Measurements from ENCODE around the gene SELENOO.

SELENOO gene

GRCh38 chr22:50173311-50173982 lies 27.4 kb upstream of the SELENOO start:
- no peak for DNase-seq (ENCODE audit: low read depth)

DNA sequence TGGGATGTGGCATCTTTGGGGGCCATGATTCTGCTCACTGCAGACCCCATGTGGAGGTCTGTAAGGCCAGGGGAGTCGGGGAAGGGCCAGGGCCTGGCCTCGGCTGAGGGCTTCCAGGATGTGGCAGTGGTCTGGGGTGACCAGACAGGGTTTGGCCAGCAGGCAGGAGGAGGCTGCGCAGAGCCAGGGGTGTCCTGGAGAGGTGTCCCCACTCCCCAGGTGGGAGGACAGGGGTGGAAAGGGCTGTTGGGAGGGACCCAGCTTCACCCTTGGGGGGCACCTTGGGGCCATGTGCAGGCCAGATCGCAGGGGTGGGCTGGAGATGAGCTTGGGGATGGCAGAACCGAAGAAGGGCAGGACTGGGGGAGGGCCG lies 26.8 kb upstream of the SELENOO start:
- no peak for DNase-seq (ENCODE audit: low read depth)

DNA sequence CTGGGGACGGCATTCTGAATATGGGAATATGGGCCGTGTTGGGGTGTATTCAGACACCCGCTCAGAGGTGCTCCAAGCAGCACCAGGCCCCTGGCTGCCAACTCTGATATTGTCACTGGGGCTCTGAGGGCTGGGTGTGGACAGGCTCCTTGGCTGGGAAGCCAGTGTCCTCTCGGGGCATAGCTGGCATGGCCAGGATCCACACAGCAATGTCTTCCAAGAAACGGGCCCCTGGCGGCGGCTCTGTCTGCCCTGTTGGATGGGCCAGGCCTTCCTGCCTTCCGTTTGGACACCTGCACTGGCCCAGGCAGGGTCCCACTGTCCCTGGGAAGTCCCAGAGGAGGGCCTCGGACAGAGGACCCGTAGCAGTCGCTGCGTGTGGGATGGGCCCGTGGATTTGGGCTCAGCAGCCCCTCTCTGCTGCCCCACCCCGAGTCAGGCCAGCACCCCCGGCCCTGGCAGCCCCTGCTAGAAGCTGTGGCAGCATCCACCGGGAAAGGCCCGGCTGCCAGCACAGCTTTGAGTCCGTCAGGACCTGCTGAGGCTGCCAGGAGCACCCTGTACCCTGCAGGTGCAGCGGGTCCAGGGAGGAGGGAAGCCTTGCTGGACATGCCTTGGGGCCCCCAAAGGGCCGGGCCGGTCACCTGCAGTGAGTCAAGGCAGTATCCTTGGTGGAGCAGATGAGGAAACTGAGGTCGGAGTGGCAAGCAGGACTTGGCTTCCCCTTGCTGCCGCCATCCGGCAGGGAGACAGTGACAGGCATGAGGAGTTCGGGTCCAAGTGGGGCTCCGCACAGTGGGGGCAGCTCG lies 26.2 kb upstream of the SELENOO start:
- DNase-seq (ENCODE audit: low read depth): no peak

DNA sequence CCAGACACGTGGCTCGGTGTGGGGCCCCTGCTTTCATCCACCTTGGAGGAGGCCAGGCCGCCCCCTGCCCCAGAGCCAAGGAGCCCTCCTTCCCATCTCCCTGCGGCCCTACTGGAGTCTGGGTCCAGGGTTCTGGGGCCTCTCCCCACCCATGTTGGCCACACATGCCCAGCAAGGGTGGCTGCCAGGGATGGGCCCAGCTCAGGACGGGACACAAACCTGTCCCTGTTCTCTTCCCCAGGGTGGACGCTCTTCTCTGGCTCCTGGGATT lies 25.7 kb upstream of the SELENOO start:
- no peak for DNase-seq (ENCODE audit: low read depth)

GRCh38 chr22:50175921-50176849 lies 24.6 kb upstream of the SELENOO start:
- DNase-seq (ENCODE audit: low read depth): no peak

- DNase-seq (ENCODE audit: low read depth): no peak
These were observed 23.8 kb upstream of the SELENOO start for GRCh38 chr22:50176850-50177536.

- DNase-seq (ENCODE audit: low read depth): no peak
These were observed 23.0 kb upstream of the SELENOO start for GRCh38 chr22:50177537-50178470.

- DNase-seq (ENCODE audit: low read depth): no peak
These were observed 22.3 kb upstream of the SELENOO start for GRCh38 chr22:50178471-50178864.

DNA sequence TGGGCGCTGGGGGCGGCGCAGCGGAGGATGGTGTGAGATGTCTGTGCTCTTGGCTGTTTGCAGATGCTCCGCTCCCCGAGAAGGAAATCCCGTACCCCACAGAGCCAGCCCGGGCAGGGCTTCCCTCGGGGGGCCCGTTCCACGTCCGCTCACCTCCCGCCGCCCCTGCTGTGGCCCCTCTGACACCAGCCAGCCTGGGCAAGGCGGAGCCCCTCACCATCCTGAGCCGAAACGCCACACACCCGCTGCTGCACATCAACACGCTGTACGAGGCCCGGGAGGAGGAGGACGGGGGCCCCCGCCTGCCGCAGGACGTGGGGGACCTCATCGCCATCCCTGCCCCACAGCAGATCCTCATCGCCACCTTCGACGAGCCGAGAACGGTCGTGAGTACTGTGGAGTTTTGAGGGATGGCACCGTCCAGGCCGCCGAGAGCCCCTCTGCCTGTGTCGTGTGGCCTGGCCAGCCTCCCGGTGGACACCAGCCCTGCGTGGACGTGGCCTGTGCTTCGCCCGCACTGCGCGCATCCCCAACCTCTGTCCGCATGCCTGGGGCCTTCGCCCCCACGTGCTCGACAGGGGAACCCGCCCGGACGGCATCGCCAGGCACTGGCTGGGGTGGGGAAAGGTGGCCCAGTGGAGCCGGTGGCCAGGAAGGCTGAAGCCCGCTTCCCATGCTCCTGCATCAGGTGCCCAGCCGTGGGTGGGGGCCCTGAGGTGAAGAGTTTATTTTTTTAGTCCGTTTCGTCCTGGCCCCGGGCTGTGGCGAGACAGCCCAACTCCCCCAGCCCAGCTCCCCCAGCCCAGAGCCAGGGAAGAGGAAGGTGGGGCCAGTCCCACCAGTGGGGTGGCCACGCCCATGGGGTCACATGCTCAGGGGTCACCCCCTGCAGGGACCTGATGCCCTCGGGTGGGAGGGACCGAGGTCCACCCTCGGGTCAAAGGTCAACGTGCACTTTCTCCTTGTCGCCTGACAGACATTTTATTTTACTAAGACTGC lies 21.6 kb upstream of the SELENOO start:
- DNase-seq (ENCODE audit: low read depth): no peak

DNA sequence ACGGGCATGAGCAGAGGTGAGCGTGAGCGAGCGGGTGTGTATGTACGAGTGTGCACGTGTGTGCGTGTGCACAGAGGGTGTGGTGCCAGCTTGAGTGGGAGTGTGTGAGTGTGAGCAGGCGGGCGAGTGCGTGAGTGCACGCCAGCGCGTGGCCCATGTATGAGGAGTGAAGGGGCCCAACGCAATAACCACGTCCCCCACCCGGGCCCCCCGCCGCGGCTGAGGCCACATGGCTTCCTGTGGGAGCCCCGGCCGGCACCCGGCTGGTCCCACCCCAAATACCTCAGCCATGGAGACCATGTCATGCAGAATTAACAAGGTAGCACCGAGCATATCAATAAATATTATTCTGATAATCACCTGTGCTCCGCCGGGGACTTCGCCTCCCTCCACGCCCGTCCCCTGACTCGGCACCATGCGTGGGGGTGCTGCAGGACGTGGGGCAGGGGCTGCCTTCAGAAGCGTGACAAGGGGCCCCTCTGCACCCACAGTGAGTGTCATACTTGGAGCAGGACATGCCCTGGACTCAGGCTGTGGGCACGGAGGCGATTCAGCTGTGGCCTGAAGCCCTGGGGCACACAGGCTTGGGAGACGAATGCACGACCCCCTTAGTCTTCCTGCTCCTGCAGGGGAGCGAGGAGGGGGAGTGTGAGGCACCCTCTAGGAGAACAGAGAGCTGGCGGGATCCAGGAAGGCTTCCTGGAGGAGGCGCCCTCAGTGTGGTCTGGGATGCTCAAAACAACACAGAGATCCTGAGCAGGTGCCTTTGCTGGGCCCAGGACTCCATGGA lies 20.7 kb upstream of the SELENOO start:
- no peak for DNase-seq (ENCODE audit: low read depth)

DNA sequence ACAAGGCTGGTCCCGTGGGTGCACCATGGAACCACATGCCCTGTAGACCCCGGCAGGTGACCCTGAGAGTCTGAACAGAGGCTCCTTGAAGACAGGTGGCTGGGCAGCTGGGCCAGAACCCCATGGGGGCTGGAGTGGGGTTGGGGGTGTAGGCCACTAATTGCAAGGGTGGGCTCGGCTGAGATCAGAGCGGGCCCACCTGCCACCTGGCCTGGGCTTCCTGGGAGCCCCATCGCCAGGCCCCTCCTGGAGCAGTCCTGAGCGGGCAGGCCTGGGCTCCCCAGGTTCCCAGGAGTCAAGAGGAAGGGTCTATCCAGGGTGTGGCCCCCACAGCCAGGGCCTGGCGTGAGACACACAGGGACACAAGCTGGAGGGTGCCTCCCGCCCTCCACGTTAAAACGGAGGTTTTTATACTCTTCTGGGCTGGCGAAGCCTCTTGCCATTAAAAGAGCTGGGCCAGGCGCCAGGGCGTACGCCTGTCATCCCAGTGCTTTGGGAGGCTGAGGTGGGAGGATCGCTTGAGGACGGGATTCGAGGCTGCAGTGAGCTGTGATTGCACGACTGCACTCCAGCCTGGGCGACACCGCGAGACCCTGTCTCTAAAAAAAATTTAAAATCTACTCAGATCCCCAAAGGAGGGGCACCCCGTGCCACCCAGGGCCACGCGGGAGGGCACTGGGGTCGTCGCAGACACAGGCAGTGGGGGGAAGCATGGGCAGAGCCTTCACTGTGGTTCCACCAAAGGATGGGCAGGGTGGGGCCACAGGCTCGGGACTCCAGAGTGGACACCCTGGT lies 19.9 kb upstream of the SELENOO start:
- no peak for DNase-seq (ENCODE audit: low read depth)

GRCh38 chr22:50182176-50183081 lies 18.4 kb upstream of the SELENOO start:
- DNase-seq (ENCODE audit: low read depth): no peak

GRCh38 chr22:50183141-50183971 lies 17.5 kb upstream of the SELENOO start:
- no peak for DNase-seq (ENCODE audit: low read depth)

DNA sequence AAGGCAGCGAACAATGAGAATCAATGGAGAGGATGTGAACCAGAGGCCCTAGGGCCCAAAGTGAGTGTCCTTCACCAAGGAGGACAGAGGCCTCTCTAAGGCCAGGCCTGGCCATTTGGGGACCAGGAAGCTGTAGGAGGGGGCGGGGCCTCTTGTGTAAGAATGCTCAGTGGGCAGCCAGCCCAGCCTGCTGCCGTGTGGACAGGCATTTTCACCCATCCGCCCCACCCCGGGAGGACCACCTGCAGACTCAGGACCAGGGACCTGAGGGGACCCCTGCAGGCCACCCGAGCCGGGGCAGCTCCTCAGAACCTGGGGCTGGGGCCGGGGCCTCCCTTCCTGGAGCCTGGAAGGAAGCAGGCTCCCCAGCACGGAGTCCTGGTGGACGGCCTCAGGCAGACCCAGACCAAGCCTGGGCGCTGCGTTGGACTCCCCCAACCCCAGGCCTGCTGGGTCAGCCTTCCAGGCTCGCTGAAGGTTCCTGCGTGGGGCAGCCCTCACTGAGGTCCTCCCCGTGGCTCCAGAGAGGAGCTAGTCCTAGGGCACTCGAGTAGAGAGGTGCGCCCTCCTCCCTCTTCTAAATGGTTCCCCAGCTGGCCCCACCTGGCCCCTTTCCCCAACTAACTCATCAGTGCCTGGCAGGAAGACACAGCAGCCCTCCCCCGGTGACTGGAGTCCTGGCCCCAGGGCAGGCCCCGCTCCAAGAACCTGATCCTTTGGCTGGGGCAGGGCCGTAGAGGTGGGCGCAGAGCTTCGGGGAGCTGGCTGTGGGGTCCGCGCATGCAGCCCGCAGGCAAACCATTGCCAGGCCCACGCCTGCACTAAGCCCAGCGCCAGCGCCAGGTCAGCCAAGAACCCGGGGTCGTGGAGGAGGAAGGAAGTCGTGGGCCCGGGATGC lies 16.6 kb upstream of the SELENOO start:
- DNase-seq (ENCODE audit: low read depth): no peak

DNA sequence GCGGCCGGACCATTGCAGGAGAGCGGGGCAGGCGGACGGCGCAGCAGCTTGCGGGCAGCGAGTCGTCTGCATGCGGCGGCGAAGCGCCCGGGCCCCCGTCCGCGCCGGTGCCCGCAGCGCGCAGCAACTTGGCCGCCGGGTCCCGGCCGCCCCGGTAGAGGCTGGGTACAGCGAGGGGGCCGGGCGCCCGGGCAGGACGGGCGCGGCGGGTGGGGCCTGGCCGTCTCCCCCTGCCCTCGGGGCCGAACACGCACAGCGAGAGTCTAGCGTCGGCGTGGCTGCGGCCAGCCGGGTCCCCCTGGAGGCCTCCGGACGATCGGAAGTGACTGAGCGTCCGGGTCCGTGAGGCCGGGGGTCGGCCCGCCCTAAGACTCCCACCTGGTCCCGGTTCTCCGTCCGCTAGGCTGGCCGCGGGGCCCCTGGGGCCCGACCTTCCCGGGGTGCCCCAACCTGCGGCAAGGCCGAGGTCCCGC lies 15.9 kb upstream of the SELENOO start:
- DNase-seq (ENCODE audit: low read depth): no peak
